NCI-H1930 (cell line): ENCODE measurements around the gene SLC44A1.
A peak's percentile ranks its signal among the peaks of the same experiment; 100 is the strongest.

ENCODE experiments used
- DNase-seq, 2 experiments: peaks; one replicate each; lab custom pipeline; 2025; lab: John Stamatoyannopoulos, UW

The SLC44A1 gene

DNA sequence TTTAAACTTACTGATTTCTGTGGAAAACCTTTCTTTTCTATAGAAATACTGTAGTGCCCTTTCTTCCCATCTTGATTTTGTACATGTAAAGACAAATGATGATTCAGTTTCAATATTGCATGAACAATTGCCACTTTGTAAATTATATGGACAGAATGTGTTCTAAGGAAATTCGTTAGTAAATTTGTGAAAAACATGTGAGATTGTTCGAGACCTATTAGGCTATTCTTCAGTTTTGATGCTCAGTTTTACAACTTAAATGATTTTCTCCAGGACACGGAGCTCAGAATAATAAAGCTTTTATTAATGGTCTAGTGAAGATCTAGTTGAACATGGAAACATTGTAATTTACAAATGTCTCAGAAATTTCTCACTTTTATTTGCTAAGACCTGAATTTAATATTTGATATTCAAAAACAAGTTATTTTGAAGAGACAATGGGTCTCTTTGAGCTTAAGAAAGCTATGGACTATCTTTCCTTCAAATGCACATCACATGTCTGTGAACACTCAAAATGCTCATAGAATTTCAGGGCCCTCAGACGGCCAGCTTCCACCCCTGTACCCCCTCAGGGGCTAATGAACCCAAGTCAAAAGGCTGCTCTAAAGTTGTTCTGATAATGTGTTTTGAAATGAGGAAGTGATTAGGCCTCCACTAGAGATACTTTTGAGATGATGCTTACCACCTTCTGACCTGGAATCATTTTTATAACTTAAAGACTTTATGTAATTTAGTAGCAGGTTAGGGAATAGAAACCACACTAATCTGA, 149.3 kb downstream of the SLC44A1 start:
- no peak for DNase-seq

DNA sequence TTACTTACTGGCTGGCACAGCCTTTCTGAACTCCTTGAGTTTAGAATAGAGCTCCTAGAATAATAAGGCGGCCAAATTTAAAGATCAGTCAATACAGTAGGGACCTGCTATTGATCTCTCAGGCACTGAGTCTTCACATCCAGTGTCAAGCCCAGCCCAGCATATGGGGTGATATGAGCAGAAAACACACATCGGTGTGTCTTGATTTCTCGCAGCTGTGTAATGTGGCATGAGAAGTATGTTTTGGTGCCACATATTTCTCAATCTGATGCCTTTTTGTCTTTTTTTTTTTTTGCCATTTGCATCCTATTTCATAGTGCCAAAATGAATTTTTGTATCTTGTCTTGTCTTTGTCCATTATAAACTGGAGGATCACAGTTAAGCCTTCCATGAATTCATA, 152.0 kb downstream of the SLC44A1 start:
- DNase-seq = no peak

DNA sequence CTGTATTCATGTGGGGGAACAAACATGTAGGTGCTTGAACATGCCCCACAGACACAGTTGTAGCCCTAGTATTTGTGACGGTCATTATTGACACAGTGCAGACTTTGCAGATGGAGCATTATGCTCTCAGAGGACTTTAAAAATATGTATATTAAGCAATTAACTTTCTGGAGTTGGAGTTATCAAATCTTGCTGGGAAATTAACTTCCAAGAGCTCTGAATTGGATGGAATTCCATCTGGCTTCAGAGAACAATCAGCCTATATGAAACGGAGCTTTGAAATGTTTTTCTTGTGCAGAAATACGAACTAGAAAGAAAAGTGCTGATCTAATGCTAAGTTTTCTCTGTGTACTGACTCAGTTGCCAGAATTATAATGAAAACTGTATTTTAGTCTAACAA, 152.4 kb downstream of the SLC44A1 start:
- DNase-seq = no peak

DNA sequence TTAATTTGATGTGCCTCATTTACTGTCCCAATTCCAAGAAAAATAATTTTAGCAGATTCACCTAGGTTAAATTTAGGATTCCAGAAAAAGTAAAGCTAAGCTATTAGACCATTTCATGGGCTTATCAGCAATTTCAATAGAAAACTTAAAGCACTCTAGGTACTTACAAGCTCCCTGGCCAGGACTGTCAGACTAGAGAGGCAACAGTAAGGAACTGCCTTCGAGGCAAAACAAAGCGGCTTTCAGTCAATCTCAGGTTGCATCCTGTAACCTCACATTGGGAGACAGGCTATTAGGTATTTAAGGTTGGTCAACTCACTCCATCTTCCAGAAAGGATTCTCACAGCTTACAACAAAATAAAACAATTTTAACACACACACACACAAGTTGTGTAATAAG, 154.7 kb downstream of the SLC44A1 start:
- DNase-seq = no peak

DNA sequence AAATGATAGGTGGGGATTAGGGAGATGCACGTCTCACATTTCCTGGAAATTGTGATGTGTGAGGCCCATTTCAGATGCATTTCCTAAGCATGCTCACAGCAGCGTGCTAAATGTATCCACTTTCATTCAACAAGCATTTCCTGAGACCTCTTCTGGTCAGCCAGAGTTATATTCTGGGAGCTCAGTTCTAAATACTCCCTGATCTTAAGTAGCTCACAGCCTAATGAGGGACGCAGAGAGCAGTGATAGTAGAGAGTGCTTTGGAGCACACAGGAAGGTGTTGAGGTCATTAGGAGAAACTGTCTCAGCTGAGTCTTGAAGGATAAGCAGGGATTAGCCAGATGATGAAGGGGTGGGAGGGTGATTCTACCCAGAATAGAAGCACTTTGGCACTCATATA, 157.2 kb downstream of the SLC44A1 start:
- no peak for DNase-seq

DNA sequence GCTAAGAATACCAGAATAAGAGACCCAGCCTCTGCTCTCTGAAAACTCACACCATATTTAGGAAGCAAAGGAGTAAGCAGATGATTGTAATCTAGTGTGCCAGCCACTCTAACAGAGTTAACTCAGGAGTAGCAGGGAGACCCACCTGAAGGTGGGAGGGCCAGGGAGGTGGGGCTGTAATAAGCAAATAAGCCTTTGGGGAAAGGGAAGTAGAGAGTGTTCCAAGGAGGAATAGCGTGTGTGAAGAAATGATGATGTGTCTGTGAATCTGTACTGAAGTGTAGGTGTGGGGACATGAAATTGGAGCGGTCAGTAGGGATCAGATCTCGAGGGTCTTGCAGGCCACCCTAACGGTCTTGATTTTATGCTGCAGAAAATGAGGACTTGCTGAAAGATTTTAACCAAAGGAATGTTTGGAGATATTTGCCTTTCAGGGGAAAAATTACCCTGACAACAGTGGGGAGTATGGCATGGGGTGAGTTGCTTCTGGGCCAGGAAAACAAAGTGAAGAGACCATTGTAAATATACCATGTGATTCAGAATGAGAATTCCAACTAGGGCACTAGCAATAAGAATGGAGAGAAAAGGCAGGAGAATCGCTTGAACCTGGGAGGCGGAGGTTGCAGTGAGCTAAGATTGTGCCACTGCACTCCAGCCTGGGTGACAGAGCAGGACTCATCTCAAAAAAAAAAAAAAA, 159.2 kb downstream of the SLC44A1 start:
- DNase-seq = no peak

DNA sequence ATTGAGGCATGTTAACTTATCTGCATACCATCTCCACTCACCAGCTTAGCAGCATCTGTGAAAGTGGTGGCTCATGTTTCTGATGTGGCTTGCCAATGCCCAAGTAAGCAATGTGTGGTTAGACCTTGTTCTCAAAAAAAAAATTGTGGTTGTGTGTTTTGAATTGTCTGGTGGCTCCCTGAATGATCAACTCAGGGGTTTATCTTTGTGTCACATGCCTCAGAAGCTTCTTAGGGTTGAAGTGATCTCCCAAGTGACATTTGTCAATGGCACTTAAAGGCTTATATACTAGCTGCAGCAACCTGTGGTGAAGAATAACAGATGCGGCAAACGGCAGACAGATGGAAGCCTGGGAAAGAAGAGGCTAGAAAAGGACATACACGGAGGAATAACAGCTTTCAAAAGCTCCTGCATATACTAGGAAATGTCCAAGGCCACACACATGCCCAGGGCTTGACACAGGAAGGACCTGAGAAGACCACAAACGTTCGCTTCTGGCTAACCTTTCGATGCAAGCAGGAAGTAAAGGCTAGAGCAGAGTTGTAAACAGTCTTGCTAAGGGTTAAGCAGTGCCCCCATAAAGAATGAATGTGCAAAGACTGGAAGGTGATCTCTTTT, 161.2 kb downstream of the SLC44A1 start:
- no peak for DNase-seq

DNA sequence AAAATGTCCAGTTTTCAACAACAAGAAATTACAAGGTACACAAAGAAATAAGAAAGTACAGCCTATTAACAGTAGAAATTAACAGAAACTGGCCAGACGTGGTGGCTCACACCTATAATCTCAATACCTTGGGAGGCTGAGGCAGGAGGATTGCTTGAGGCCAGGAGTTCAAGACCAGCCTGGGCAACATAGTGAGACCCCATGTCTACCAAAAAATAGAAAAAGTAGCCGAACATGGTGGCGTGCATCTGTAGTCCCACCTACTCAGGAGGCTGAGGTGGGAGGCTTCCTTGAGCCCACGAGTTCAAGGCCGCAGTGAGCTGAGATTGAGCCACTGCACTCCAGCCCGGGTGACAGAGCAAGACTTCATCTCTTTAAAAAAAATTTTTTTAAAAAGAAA, 161.9 kb downstream of the SLC44A1 start:
- DNase-seq = no peak

DNA sequence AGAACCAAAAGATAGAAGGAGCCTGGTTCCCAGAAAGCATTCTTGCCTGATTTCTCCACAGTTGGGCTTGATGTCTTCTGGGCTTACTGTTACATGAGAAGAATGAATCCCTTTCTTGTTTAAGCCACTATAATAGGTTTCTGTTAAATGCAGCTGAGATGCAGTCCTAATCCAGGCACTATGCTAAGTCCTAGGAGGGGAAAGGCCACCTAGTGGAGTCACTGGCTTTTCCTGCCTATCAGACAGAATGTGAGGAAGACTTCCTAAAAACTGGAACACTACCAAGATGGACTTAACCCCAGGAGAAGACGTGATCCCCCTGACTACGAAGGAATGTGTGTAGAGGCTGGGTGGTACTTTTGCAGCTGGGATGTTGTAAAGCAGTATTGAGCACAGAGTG, 169.1 kb downstream of the SLC44A1 start:
- DNase-seq = peak in 1 of 2 experiments; percentile 1

DNA sequence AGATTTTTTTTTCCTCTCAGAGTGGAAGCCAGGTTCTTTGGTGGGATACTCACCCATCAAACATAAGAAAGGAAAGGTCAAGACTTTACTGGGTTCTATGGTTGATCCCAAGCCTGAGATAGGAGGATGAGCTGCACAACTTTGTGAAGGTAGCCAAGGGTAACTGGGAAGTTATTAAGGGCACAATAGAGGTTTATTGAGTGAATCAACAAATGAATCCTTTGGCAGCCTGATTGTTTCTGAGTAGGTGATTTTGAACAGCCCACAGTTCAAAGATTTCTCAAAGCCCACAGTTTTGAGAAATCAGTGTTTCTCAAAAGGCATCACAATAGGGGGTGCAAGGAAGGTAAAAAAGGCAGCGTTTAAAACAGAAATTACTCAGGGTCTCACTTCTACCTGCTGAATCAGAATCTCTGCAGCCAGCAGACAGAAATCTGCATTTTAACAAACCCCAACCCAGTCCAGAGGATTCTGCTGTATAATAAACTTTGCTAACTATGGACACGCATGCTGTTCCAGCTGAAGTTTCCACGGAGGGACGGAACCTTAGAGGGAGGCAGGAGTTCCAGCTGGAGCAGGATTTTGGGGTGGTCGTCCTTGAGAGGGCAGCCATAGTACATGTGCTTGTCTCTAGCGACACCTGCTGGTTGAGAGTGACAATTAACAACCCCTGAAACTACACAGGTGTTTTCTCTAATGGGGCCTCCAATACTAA, 170.7 kb downstream of the SLC44A1 start:
- DNase-seq = peak; percentile 24 to 58

DNA sequence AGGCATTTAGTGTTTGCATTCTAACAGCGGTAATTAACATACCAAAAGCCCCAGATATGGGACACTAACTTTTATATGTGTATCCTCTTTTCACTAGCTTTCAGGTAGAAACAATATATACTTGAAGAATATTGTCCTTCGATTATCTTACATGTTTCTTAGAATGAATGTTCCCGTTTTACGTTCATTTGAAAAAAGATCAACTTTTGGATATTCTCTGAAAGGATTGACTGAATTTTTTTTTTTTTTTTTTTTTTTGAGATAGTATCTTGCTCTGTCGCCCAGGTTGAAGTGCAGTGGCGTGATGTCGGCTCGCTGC, 171.2 kb downstream of the SLC44A1 start:
- no peak for DNase-seq

DNA sequence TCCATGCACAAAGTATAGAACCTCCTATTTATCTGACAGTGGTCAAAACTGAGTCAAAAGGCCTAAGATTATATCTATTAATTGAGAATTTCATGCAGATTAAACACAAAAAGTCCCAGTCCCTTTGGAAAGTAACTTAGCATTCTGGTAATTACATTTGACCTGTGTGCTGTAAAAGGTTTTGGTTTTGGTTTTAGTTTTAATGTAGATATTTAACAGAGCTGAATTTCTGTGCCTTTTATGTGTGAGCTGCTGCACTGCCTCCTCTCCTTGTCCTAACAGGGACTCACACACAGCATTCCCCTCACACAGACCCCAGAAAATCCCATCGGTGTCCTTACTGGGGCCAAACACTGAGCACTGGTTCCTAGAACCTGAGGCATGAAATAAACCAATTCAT, 172.4 kb downstream of the SLC44A1 start:
- DNase-seq = no peak

DNA sequence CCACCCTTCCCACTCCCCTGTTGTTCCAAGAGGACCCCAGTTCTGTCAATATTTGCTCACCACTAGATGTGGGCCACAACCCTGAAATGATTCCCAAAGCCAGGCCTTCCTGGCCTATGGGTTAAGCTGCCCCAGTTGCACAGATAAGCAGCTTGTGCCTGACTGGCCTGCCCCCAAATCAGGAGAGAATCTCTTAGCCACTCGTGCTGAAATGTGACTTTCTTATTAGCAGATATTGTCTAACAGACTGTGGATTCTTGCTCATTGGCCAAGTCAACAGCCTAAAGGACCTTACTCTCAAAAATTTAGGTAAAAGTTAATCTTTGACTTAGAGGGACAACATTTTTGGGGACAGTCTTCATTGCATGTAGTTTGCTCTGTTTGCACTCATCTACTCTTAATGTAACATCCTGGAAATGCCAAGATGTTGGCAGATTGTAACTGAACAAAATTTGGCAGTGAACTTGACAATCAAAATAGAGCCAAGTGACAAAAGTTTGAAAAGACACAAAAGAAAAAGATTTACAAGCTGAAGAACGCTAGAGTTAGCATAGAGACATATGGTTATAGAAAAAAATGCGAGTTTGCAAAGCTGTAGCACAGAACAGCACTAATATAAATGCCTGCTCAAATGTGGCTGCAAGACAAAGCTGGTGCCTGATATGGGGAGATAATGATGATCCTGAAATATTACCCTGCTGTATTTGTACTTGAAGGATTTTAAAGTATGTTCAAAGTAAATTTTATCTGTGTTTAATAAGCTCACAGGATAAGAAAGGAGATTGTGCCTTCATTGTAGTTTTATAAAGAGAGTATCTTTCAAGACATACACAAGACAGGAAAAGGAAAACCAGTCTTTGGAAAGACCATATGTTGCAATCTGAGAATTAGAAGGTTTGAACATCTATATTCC, 174.4 kb downstream of the SLC44A1 start:
- no peak for DNase-seq

DNA sequence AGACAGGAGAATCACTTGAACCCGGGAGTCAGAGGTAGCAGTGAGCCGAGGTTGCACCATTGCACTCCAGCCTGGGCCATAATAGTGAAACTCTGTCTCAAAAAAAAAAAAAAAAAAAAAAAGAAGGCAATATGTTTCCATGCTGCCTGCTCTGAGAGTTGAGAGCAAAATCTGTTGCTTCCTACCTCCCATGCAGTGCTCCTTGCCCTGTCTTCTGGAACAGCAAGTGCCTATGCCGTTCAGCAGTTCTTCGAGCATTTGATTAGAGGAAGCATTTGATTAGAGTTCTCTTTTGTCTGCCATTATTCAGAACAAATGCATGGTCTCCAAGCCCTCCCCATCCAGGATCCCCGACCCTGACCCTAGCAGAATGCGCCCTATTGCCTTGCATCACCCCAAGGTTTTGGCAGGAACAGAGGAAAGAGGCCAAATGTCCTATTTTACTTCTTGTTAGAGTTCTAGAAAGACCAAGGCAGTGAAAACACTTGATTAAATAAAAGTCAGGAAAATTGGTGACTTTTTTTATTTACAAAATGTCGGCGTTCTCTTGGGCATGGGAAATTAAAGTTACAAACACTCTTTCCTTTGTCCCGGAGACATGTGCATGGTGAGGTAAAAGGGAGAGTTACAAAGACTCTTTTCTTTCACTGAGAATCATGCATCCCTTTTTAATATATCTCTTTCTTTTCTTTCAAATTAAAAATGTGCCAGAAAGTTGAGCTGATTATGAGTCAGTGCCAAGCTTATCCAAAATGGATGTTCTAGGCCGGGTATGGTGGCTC, 175.6 kb downstream of the SLC44A1 start:
- no peak for DNase-seq

DNA sequence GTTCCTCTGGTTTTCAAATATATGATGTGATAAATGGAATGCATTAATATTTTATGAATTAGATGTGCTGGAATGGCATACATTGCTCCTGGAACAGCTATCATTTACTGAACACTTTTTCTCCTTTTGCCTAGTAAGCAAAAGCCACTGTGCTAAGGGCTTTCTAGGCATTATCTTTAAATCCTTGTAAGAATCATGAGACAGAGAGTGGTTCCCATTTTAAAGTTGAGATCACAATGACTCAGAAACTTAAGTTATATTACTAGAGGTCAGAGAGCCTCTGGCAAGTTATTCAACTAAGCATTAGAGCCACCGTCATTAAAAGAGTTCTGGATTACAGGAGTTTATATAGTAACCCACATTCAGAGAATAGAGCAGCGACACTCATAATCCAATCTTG, 176.7 kb downstream of the SLC44A1 start:
- no peak for DNase-seq

DNA sequence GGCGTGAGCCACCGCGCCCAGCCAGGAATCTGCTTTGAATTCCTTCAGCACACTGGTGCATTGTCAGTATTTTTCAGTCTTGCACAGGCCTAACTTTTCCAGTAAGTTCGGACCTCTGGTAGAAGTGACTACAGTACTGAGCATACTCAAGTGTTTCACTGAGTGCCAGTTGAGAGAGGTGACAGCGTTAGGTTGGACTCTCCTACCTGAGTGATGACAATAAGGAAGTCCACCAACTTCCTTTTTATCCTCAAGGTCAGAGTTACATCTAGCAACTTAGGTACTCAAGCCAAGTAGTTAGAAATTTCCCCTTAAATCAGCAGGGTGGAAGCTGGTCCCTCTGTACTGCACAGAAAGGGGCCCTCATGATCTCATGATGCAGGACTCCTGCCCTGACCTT, 177.4 kb downstream of the SLC44A1 start:
- DNase-seq = no peak

DNA sequence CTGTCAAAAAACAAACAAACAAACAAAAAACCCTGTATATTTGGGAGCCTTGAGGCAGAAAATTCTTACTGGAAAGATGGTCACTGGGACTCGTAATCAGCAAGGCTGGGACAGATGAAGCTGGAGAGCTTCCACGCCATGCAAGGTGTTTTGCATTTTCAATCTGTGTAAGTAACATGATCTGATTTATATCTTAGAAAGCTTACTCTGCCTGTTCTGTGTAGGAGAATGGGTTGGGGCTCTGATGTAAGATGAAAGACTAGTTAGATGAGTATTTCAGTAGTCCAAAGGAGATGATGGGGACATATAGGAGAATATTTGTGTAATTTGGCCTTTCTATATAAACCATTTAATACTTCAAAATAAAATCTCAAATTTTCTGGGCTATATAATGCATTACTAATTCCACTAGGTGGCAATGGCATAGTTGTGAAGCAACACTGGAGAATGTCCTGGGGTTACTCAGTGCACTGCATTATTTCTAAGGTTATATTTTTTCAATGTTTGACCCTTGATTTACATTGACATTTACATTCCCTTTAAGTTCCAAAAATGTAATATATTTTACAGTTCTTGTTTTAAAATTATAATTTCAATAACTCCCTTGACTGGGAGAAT, 181.5 kb downstream of the SLC44A1 start:
- DNase-seq = no peak

DNA sequence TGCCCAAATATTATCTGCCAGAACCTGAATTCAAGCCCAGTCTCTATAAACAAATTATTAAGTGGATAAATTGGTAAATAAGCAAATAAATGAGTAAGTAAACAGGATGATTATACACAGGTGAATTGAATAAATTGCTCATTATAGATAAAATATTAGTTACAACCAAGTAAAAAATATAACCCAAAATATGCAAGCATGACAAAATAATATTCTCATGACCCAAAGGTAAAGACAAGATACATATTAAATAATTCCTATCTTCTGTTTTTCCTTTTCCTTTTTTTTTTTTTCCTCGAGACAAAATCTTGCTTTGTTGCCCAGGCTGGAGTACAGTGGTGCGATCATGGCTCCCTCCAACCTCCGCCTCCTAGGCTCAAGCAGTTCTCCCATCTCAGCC, 182.2 kb downstream of the SLC44A1 start:
- no peak for DNase-seq

DNA sequence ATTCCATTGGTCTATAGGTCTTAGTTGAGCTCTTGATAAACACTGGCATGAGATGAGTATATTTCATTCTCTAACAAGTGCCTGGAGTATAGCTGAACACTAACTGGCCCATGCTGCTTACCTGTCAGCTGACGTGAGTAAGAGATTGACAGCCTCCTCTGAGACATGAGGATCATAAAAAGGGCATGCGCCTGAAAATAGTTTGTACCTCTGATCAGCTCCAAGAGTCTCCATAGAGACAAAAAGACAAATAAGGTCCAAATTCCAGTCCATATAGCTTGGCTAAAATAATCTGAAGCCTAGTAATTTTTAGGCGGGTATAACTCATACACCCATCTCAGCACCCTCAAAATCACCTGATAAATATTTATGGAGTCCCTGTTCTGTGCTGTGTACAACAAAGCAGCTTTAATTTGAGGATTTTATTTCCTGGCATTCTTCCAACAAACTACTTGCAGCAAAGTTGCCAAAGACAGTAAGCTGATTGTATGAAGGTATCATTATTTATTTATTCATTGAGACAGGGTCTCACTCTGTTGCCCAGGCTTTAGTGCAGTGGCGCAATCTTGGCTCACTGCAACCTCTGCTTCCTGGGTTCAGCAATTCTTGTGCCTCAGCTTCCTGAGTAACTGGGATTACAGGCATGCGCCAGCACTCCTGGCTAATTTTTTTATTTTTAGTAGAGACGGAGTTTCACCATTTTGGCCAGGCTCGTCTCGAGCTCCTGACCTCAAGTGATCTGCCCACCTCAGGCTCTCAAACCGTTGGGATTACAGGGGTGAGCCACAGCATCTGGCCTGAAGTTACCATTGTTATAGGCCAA, 187.2 kb downstream of the SLC44A1 start:
- no peak for DNase-seq
